ENCODE measurements around the gene ADAM19.
"Not testable (repeated sequence)": the region's sequence is repeated elsewhere in the genome, so short reads cannot be mapped to it uniquely, and the experiment has no call there.

ADAM19 gene

DNA sequence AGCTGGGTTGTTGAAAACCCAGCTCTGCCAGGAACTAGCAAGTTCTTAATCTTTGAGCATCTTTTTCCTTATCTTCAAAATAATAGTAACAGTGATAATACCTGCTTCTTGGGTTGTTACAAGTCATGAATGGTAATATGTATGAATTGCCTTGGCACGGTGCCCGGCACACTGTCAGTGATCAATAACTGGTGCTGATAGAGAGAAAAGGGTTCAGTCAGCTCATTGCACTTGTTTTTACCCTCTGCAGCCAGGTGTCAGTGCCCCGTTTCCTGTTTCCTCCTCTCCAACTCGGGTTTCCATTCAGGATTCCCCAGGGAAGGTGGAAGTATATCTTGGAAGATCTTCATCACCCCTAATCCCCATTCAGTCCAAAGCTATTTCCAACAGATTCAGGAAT, 131.4 kb downstream of the ADAM19 start:
- no peak overlapping the region for H3K4me3 ChIP-seq (ENCODE audit: low read depth, low read length)

DNA sequence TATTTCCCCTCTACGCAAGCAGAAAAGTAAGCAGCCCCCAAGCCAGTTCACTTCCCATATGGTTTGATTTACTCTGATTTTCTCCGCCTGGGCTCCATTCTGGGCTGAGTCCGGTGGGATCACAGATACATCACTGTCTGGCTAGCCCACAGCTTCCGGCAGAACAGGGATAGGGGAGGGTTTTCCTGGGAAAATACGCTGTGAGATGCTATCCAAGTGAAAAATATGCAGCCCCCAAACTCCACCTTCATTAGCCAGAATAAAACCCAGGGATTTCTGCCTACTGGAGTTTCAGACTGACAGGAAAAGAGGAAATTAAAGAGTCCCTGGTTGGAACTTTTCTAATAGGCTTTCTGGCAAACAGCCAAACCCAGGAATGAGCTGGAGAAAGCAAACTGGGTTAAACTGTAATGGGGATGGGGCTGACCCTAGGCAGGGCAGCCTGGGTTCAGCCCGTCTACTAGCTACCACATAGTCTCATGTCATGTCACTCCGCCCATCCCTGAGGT, 132.5 kb downstream of the ADAM19 start:
- H3K4me3 ChIP-seq (ENCODE audit: low read depth, low read length): no peak overlapping the region
- TF ChIP-seq, protein P1, sequence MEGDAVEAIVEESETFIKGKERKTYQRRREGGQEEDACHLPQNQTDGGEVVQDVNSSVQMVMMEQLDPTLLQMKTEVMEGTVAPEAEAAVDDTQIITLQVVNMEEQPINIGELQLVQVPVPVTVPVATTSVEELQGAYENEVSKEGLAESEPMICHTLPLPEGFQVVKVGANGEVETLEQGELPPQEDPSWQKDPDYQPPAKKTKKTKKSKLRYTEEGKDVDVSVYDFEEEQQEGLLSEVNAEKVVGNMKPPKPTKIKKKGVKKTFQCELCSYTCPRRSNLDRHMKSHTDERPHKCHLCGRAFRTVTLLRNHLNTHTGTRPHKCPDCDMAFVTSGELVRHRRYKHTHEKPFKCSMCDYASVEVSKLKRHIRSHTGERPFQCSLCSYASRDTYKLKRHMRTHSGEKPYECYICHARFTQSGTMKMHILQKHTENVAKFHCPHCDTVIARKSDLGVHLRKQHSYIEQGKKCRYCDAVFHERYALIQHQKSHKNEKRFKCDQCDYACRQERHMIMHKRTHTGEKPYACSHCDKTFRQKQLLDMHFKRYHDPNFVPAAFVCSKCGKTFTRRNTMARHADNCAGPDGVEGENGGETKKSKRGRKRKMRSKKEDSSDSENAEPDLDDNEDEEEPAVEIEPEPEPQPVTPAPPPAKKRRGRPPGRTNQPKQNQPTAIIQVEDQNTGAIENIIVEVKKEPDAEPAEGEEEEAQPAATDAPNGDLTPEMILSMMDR (IDR thresholded peaks at IDR 0.05; ENCODE audit: low read depth, low read length): no peak

More for the DNA sequence above, 131.4 kb downstream of the ADAM19 start:
- TF ChIP-seq, protein P1 (IDR thresholded peaks at IDR 0.05; ENCODE audit: low read depth, low read length): no peak

DNA sequence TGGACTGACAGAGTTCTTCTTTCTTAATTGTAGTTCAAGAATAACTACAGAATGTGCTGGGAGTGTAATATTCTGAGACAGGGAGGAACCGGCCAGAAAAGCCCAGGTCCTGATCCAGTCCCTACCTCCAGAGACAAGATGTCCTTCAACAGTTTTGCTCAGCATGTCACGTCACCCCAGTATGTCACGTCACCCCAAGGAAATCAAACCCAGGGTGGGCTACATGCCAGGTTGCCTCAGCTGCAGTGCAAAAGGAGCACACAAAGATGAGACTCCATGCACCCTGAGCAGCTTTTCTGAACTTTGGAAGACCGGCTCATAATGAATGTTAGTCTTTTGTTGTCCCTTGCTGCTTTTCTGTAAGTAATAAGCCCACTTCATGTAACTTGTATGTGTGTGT, 141.5 kb downstream of the ADAM19 start:
- TF ChIP-seq, protein P1 (IDR thresholded peaks at IDR 0.05; ENCODE audit: low read depth, low read length): no peak
- H3K4me3 ChIP-seq (ENCODE audit: low read depth, low read length): no peak overlapping the region

DNA sequence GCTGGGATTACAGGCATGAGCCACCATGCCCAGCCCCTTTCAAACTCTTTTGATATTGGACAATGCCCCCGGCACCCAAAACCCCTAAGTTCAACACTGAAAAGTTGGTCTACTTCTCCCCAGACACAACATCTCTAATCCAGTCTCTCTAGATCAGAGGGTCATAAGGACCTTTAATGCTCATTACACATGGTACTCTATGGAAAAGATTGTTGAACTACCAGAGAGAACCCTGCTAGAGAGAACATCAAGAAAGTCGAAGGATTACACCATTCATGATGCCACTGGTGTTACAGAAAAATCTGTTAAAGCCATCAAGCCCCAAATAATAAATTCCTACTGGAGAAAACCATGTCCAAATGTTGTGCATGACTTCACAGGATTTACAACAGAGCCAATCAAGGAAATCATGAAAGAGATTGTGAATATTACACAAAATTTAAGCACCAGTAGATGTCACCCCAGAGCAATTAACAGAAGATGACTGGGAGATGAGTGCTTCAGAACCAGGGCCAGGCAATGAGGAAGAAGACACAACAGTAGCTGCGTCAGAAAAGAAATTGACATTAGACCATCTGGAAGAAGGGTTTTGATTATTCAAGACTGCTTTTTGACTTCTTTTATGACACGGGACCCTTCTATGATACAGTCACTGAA, 143.9 kb downstream of the ADAM19 start:
- TF ChIP-seq, protein P1 (IDR thresholded peaks at IDR 0.05; ENCODE audit: low read depth, low read length): no peak; the same call in 1 of the 2 replicates

DNA sequence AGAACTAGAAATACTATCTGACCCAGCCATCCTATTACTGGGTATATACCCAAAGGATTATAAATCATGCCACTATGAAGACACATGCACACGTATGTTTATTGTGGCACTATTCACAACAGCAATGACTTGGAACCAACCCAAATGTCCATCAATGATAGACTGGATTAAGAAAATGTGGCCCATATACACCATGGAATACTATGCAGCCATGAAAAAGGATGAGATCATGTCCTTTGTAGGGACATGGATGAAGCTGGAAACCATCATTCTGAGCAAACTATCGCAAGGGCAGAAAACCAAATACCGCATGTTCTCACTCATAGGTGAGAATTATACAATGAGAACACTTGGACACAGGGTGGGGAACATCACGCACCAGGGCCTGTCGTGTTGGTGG, 145.7 kb downstream of the ADAM19 start:
- not testable (repeated sequence) for H3K4me3 ChIP-seq (ENCODE audit: low read depth, low read length)

More for the DNA sequence above, 143.9 kb downstream of the ADAM19 start:
- H3K4me3 ChIP-seq (ENCODE audit: low read depth, low read length): no peak overlapping the region
